RKO (cell line): ENCODE measurements around the gene ERVK3-1.
"Not testable (repeated sequence)": the region's sequence is repeated elsewhere in the genome, so short reads cannot be mapped to it uniquely, and the experiment has no call there.

Experiments
- DNase-seq: peaks from one replicate; pipeline ENCODE4 v3.0.0-alpha.2; 2016; ENCODE audit warnings: low spot score

ERVK3-1 gene

DNA sequence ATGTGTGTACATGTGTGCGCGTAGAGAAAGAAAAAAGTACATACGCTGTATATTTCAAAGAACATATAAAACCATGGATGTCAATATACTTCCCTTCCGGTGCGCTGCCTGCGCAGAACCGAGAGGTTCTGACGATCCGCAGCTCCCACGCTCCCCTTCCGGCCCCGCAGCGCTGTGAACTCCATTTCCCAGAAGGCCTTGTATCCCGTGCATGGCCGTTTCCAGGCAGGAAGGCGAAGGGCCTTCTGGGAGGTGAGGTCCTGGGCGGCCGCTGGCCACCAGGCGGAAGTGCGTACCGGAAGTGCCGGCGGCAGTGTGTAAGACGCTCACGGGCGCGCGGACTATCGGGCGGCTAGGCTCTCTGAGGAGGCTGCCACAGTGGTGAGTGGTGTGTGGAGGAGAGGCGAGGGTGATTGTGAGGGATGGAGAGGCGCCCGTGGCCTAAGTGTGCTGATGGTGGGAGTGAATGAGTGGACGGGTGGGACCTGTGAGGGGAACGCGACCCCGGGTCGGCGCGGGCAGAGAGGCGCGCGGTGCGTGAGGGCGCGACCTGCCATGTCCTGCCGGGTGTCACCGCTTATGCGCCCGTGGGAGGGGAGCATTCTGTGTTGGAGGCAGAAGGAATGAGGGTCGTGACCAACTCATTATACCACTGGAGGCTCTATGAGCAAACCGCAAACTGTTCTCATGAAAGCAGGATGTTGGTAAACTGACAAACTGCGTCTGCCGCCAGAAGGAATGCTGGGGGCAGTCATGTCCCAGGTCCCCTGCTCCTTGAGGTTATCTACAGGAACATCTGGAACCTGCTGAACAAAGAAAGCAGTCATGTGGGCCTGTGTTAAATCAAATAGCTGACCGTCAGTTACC is at the start of gene ERVK3-1:
ERVK3-1 (plus strand) TSS at position 313 of the 867 bp plus-strand sequence. CDS start 6,792 bp downstream, outside the sequence.
- DNase-seq, result peak; percentile 98

- not testable (repeated sequence) for DNase-seq
Measured at GRCh38 chr19:58258259-58258658, 46.9 kb upstream of the ERVK3-1 start.

GRCh38 chr19:58261600-58261967 is 43.6 kb upstream of the ERVK3-1 start:
- DNase-seq, result no peak

DNA sequence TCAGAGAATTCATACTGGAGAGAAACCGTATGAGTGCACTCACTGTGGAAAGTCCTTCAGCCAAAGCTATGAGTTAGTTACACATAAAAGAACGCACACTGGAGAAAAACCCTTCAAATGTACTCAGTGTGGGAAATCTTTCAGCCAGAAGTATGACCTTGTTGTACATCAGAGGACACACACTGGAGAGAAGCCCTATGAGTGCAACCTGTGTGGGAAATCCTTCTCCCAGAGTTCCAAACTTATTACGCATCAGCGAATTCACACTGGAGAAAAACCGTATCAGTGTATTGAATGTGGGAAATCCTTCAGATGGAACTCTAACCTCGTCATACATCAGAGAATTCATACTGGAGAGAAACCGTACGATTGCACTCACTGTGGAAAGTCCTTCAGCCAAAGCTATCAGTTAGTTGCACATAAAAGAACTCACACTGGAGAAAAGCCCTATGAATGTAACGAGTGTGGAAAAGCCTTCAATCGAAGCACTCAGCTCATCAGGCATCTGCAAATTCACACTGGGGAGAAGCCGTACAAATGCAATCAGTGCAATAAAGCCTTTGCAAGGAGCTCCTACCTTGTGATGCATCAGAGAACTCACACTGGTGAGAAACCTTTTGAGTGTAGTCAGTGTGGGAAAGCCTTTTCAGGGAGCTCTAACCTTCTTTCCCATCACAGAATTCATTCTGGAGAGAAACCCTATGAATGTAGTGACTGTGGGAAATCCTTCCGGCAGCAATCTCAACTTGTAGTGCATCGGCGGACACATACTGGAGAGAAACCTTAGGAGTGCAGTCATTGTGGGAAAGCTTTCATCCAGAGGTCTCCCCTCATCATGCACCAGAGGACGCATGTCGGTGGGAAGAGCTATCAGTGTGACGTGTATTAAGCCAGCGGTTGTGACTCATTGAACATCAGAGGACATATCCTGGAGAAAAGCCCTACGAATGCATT is 42.9 kb upstream of the ERVK3-1 start:
- DNase-seq, result no peak

- no peak for DNase-seq
Measured at GRCh38 chr19:58262922-58263296, 42.3 kb upstream of the ERVK3-1 start.

DNA sequence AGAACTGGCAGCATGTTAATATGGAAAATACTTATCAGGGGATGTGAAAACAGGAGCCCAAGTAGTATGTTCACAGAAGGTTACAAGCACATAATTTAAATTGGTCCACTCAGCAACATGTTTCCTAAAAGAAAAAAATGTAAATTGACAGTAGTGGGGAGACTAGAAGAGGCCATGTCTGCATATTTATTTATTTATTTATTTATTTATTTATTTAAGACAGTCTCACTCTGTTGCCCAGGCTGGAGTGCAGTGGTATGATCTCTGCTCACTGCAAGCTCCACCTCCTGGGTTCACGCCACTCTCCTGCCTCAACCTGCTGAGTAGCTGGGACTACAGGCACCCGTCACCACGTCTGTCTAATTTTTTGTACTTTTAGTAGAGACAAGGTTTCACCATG is 40.1 kb upstream of the ERVK3-1 start:
- no peak for DNase-seq

DNA sequence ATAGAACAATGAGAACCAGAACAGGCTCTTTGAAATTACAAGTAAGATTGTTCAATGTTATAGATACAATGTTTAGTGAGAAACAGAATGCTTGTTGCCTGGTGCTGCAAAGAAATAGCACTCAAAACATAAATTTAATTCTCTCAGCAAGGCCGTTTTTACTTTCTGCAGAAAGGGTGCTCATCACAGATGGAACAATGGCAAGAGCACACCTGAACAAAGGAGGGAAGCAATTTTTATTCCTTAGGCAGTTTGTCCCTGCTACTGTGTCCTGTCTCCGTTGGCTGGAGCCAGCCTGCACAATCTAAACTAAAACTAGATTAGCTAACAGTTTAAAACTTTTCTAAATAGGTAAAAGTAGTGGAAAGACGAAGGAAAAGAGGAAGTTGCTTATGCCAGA is 36.8 kb upstream of the ERVK3-1 start:
- DNase-seq, result no peak

- DNase-seq, result peak; percentile 81
Measured at GRCh38 chr19:58274771-58275201, 30.4 kb upstream of the ERVK3-1 start.

- no peak for DNase-seq
Measured at GRCh38 chr19:58275564-58275963, 29.6 kb upstream of the ERVK3-1 start.

DNA sequence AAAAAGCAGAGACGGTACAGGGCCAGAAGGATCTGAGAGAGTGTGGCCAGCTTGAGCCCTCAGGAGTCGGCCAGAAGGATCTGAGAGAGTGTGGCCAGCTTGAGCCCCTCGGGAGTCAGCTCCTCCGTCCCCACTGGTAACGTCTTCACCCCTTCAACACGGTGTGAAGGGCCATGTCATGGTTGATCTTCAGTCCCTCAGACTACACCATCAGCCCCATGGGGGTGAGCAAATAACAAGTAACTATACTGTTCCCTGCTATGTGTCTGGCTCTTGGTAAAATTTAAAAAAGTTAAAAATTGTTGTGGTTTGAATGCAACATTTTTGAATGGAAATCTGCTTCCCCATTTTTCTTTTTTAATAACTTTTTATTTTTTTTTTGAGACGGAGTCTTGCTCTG is 28.0 kb upstream of the ERVK3-1 start:
- no peak for DNase-seq

DNA sequence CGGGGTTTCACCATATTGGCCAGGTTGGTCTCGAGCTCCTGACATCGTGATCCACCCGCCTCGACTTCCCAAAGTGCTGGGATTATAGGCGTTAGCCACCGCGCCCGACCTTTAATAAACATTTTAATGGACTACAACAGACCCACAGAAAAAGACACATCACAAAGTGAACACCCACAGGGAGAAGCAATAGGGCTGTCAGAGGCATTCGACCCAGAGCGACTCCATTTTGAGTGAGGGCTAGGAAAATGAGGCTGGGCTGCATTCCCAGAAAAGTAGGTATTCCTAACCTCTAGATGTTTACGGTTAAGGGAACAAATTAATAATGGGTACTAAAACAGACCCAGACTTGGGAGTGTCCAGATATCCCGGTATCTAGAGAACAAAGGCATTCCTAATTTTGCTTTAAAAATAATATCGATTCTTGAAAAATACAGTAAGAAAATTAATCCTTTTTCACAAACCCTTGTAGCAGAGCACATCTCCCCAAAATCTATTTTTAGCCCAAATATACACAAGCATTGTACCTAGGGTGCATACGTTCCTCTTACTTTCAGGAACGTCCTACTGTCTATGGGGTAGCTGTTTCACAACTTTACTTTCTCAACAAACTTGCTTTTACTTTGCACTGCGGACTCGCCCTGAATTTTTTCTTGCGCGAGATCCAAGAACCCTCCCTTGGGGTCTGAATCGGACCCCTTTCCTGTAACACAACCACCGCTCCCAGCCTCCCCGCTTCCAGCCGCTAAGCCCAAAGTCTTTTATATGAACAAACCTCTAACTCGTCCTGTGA is 27.2 kb upstream of the ERVK3-1 start:
- DNase-seq, result no peak

- DNase-seq, result peak; percentile 94
Measured at GRCh38 chr19:58278541-58279041, 26.6 kb upstream of the ERVK3-1 start, which contains the start of gene ZNF8. Gene ZNF8 (plus strand): TSS chr19:58278955. CDS start chr19:58279082, 127 bp downstream.

GRCh38 chr19:58279042-58279924 is 25.9 kb upstream of the ERVK3-1 start:
- peak; percentile 60 for DNase-seq

DNA sequence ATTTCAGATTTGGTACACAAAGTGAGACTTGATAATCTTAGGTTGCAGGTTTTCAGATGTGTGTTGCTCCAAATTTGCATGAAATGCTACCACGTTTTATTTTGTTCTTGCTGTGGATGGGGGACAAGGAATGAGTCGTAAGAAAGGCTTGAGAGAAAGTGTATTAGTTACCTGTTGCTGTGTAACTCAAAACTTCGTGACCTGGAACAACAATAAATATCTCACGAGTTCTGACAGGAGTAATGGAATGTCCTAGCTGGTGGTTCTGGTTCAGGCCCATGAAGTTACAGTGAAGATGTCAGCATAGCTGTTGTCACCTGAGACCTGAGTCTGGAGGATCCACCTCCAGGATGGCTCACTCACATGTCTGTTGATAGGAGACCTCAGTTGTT is 25.3 kb upstream of the ERVK3-1 start:
- no peak for DNase-seq

DNA sequence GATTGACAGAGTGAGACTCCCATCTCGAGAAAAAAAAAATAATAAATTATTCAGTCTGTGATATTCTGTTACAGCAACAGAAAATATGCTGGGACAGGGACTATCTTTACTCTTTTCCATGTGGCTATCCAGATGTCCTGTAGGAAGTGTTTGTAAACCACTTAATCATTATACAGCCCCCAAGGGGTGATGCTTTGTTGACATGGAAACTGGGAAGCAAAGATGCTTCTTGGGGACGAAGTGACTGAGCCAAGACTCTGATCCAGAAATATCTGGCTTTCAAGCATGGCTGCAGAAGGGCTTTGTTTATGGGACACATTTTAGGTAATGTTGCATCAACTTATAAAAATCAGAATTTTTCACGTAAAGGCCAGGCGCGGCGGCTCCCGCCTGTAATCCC is 21.0 kb upstream of the ERVK3-1 start:
- no peak for DNase-seq

DNA sequence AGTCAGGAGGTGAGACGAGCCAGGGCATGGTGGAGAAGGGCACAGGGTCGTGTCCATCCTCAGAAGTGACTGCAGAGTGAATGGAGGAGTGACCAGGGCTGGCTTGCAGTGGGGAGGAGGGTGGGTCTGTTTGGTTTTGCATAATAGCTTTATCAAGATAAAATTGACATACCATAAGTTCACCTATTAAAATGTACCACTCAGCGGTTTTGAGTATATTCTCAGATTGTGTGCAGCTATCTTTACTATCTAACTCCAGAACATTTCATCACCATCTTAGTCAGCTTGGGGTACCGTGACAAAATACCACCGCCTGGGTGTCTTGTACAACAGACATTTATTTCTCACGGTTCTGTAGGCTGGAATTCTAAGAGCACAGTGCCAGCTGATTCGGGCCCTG is 13.2 kb upstream of the ERVK3-1 start:
- DNase-seq, result no peak

GRCh38 chr19:58294743-58295374 is 10.3 kb upstream of the ERVK3-1 start:
- DNase-seq, result no peak

- no peak for DNase-seq
Measured at GRCh38 chr19:58296104-58296503, 9.1 kb upstream of the ERVK3-1 start.

- DNase-seq, result no peak
Measured at GRCh38 chr19:58300620-58301019, 4.6 kb upstream of the ERVK3-1 start.

- DNase-seq, result no peak
Measured at GRCh38 chr19:58304255-58304654, 922 bp upstream of the ERVK3-1 start.
